DOHH2 (cell line): ENCODE results near the gene ZFAND3.

Source experiments
- H3F3A ChIP-seq: fragments of 200-600 bp; sonication (generic), shearing (Covaris generic); 2 replicates; pipeline ENCODE4 v1.6.0; 2016; ENCODE audit warnings: antibody characterized with exemption, mild to moderate bottlenecking; ENCODE audit not compliant: control insufficient read depth, insufficient read depth
- H3K27ac ChIP-seq: fragments of 200-600 bp; sonication (generic); 2 replicates; pipeline ENCODE4 v1.5.1; 2014; ENCODE audit warnings: low read depth, mild to moderate bottlenecking, low read length, moderate library complexity
- H3K27me3 ChIP-seq: fragments of 200-600 bp; sonication (generic); 2 replicates; pipeline ENCODE4 v1.6.1; 2014; ENCODE audit warnings: mild to moderate bottlenecking, low read length, mixed read lengths; ENCODE audit not compliant: control insufficient read depth
- H3K36me3 ChIP-seq: fragments of 200-600 bp; sonication (generic); 2 replicates; pipeline ENCODE4 v1.6.1; 2014; ENCODE audit warnings: mild to moderate bottlenecking, low read length, moderate library complexity, mixed read lengths; ENCODE audit not compliant: control insufficient read depth
- H3K4me1 ChIP-seq: fragments of 200-600 bp; sonication (generic); 2 replicates; pipeline ENCODE4 v1.6.1; 2014; ENCODE audit warnings: mild to moderate bottlenecking, low read length, mixed read lengths; ENCODE audit not compliant: control insufficient read depth
- H3K4me2 ChIP-seq: fragments of 200-600 bp; sonication (generic); 2 replicates; pipeline ENCODE4 v1.6.0; 2014; ENCODE audit warnings: mild to moderate bottlenecking, low read length, moderate library complexity
- H3K4me3 ChIP-seq: fragments of 200-600 bp; sonication (generic); 2 replicates; pipeline ENCODE4 v1.5.1; 2014; ENCODE audit warnings: mild to moderate bottlenecking, low read length, mixed read lengths
- H3K79me2 ChIP-seq: fragments of 200-600 bp; sonication (generic); 2 replicates; pipeline ENCODE4 v1.6.1; 2014; ENCODE audit warnings: mild to moderate bottlenecking, low read length, mixed read lengths; ENCODE audit not compliant: control insufficient read depth
- H3K9me2 ChIP-seq: fragments of 200-600 bp; sonication (generic); replicated peaks from 2 replicates; pipeline ENCODE4 v1.6.1; 2014; ENCODE audit warnings: mild to moderate bottlenecking, low read length, mixed read lengths; ENCODE audit not compliant: control insufficient read depth
- H3K9me3 ChIP-seq: fragments of 200-600 bp; sonication (generic); 2 replicates; pipeline ENCODE4 v1.6.1; 2014; ENCODE audit warnings: antibody characterized with exemption, low read length, mixed read lengths; ENCODE audit not compliant: control insufficient read depth, insufficient read depth
- H4K20me1 ChIP-seq: fragments of 200-600 bp; sonication (generic); 2 replicates; pipeline ENCODE4 v1.6.0; 2014; ENCODE audit warnings: low read depth, mild to moderate bottlenecking, antibody characterized with exemption, low read length, moderate library complexity; ENCODE audit not compliant: control insufficient read depth, insufficient read depth
- CTCF ChIP-seq: fragments of 200-600 bp; sonication (generic); IDR thresholded peaks from one replicate; pipeline ENCODE4 v1.5.1; 2014; ENCODE audit warnings: antibody characterized with exemption, mild to moderate bottlenecking, low read depth, low read length; ENCODE audit not compliant: poor library complexity, severe bottlenecking
- EZH2phosphoT487 ChIP-seq: fragments of 200-600 bp; sonication (generic); IDR thresholded peaks from 2 replicates; pipeline ENCODE4 v1.6.1; 2017; ENCODE audit warnings: borderline replicate concordance, mild to moderate bottlenecking, antibody characterized with exemption, low read length, moderate library complexity, mixed read lengths

Gene ZFAND3

GRCh38 chr6:37894585-37894984, 75.1 kb downstream of the ZFAND3 start:
- Histone ChIP-seq H3K79me2 (peaks cover 18% of the 10 kb centered on the region), H3K36me3 (no peaks in the 10 kb centered on the region), H3K9me2 (no peaks in the 10 kb centered on the region), H3K9me3 (no peaks in the 10 kb centered on the region), H4K20me1 (no peaks in the 10 kb centered on the region), H3F3A (no peaks in the 10 kb centered on the region), H3K27ac (no peak overlapping the region), H3K4me2 (no peak overlapping the region), H3K27me3 (no peaks in the 10 kb centered on the region), H3K4me1 (peaks cover 14% of the 10 kb centered on the region), H3K4me3 (no peak overlapping the region)
- TF ChIP-seq EZH2phosphoT487 (no peak), CTCF (no peak)

- H3K4me3 ChIP-seq, result no peak overlapping the region
- H3K4me1 ChIP-seq, result peaks cover 14% of the 10 kb centered on the region
- no peaks in the 10 kb centered on the region for H4K20me1 ChIP-seq
- H3K27me3 ChIP-seq, result no peaks in the 10 kb centered on the region
- no peaks in the 10 kb centered on the region for H3K9me2 ChIP-seq
- H3K79me2 ChIP-seq, result peaks cover 19% of the 10 kb centered on the region
- no peak for TF ChIP-seq EZH2phosphoT487
- no peak for TF ChIP-seq CTCF
- no peak overlapping the region for H3K4me2 ChIP-seq
- no peaks in the 10 kb centered on the region for H3F3A ChIP-seq
- no peaks in the 10 kb centered on the region for H3K36me3 ChIP-seq
- H3K9me3 ChIP-seq, result no peaks in the 10 kb centered on the region
- H3K27ac ChIP-seq, result no peak overlapping the region
Measured at GRCh38 chr6:37897321-37897720, 77.8 kb downstream of the ZFAND3 start.

GRCh38 chr6:37897818-37898515, 78.4 kb downstream of the ZFAND3 start:
- H4K20me1 ChIP-seq, result no peaks in the 10 kb centered on the region
- no peaks in the 10 kb centered on the region for H3K9me3 ChIP-seq
- H3K4me1 ChIP-seq, result peaks cover 11% of the 10 kb centered on the region
- H3K4me2 ChIP-seq, result no peak overlapping the region
- no peaks in the 10 kb centered on the region for H3K27me3 ChIP-seq
- no peaks in the 10 kb centered on the region for H3K36me3 ChIP-seq
- TF ChIP-seq CTCF (no peak), EZH2phosphoT487 (no peak)
- no peaks in the 10 kb centered on the region for H3F3A ChIP-seq
- no peak overlapping the region for H3K27ac ChIP-seq
- H3K9me2 ChIP-seq, result no peaks in the 10 kb centered on the region
- peaks cover 19% of the 10 kb centered on the region for H3K79me2 ChIP-seq
- H3K4me3 ChIP-seq, result no peak overlapping the region
